ENCODE results near the gene SYT8. TPM values are rescaled to one million over a fixed set of nuclear protein-coding genes. Genes with fewer than 3 reads are reported as not detected.

The SYT8 gene
- total RNA-seq, 2 donors from 2014 or later = 1.7 to 4.1 TPM

GRCh38 chr11:1826552-1827094 lies 8.2 kb upstream of the SYT8 start:
- Histone ChIP-seq H3K4me1 (replicated peaks) (peaks cover 5% of the 10 kb centered on the region), H3K4me3 (no peak overlapping the region), H3K27me3 (replicated peaks; ENCODE audit: insufficient read depth) (peaks cover 5% of the 10 kb centered on the region), H3K9me3 (no peaks in the 10 kb centered on the region), H3K36me3 (no peaks in the 10 kb centered on the region), H3K27ac (peak overlapping the region in 1 of 2 donors; percentile 42)
- intact Hi-C loops (cut with DNase I) = no loop called here
- no peak for TF ChIP-seq CTCF (IDR thresholded peaks at IDR 0.05)
- TF ChIP-seq POLR2A (IDR thresholded peaks at IDR 0.05) = no peak
- TF ChIP-seq POLR2AphosphoS5 (IDR thresholded peaks at IDR 0.05) = no peak
- WGBS = 61% methylated on average over 15 of the region's 15 CpGs
- no peak for DNase-seq (ENCODE audit: low spot score)

DNA sequence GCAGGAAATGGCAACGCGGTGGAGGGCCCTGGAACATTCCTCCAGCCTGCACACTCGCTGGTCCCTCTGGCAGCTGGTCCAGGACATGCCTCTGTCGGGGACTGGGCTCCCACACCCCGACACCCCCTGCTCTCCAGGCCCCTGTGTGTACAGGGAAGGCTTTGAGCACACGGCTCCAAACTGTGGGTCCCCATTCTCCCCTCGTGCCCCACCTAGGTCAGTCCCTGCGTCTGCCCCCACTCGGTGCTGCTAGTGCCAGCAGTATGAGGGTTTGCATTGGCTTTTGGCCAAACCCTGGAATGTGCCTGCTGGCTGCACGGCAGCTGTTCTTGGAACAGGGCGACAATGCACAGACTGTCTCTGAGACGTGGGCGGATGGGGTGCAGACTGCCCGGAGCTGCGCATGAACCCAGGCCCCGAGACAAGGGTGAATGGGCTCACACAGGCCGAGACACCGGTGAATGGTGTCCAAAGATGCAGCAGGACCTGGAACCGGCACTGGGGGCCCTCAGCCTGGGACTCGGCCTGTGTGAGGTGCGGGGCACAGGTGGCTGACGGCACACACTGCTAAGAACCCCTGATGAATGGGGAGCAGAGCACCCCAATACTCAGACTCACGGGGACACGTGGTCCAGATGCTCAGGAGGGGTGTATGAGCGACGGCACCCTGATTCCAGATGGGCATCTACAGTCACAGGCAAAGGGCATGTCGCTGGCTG lies 7.5 kb upstream of the SYT8 start:
- H3K4me1 ChIP-seq (replicated peaks) = peaks cover 5% of the 10 kb centered on the region
- DNase-seq (ENCODE audit: low spot score) = peak; percentile 84
- H3K9me3 ChIP-seq = no peaks in the 10 kb centered on the region
- TF ChIP-seq POLR2AphosphoS5 (IDR thresholded peaks at IDR 0.05) (peak; percentile 70), POLR2A (IDR thresholded peaks at IDR 0.05) (peak; percentile 24), CTCF (IDR thresholded peaks at IDR 0.05) (peak in 2 of 4 experiments; percentile 4 to 12)
- H3K27me3 ChIP-seq (replicated peaks; ENCODE audit: insufficient read depth) = peaks cover 5% of the 10 kb centered on the region
- no peaks in the 10 kb centered on the region for H3K36me3 ChIP-seq
- 29% methylated on average over 27 of the region's 27 CpGs for WGBS
- intact Hi-C loops (cut with DNase I) = no loop called here
- H3K27ac ChIP-seq = peak overlapping the region in 1 of 2 donors; percentile 42
- no peak overlapping the region for H3K4me3 ChIP-seq

- TF ChIP-seq POLR2A (IDR thresholded peaks at IDR 0.05) (no peak), CTCF (IDR thresholded peaks at IDR 0.05) (no peak), POLR2AphosphoS5 (IDR thresholded peaks at IDR 0.05) (no peak)
- peak overlapping the region in 1 of 2 donors; percentile 42 for H3K27ac ChIP-seq
- intact Hi-C loops (cut with DNase I) = no loop called here
- H3K4me1 ChIP-seq (replicated peaks) = peaks cover 9% of the 10 kb centered on the region
- no peaks in the 10 kb centered on the region for H3K36me3 ChIP-seq
- no peak overlapping the region for H3K4me3 ChIP-seq
- DNase-seq (ENCODE audit: low spot score) = no peak
- peaks cover 5% of the 10 kb centered on the region for H3K27me3 ChIP-seq (replicated peaks; ENCODE audit: insufficient read depth)
- 82% methylated on average over 19 of the region's 19 CpGs for WGBS
- H3K9me3 ChIP-seq = no peaks in the 10 kb centered on the region
These were observed 6.9 kb upstream of the SYT8 start for GRCh38 chr11:1827931-1828330.

DNA sequence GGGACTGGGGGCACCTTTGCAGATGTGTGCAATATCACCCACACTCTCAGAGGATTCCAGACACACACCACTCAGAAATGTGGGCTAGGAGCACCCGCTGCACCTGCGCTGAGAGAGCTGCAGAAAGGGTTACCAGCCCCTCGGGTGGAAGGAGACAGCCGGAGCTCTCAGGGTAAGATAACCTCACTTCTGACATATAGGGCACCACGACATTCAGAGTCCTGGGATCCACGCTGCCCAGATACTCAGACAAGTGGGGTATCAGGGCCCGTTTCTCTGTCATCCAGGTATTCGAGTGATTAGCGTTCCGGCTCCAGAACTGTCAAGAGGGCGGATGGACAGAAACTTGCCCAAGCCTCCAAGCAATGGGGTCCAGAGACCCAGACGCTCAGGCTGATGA lies 6.2 kb upstream of the SYT8 start:
- TF ChIP-seq CTCF (IDR thresholded peaks at IDR 0.05) (no peak), POLR2AphosphoS5 (IDR thresholded peaks at IDR 0.05) (no peak), POLR2A (IDR thresholded peaks at IDR 0.05) (no peak)
- H3K4me3 ChIP-seq = no peak overlapping the region
- no peaks in the 10 kb centered on the region for H3K36me3 ChIP-seq
- no peak for DNase-seq (ENCODE audit: low spot score)
- no peaks in the 10 kb centered on the region for H3K9me3 ChIP-seq
- peaks cover 10% of the 10 kb centered on the region for H3K4me1 ChIP-seq (replicated peaks)
- peaks cover 5% of the 10 kb centered on the region for H3K27me3 ChIP-seq (replicated peaks; ENCODE audit: insufficient read depth)
- H3K27ac ChIP-seq = no peak overlapping the region
- WGBS = 90% methylated on average over 12 of the region's 12 CpGs
- intact Hi-C loops (cut with DNase I) = no loop called here

Measured in prostate gland (tissue), 2 donors.